ENCODE measurements around the gene CDK14. TPM values are rescaled to one million over a fixed set of nuclear protein-coding genes. Genes with fewer than 3 reads are reported as not detected.

Gene CDK14
- total RNA-seq, 1 experiment from 2014 or later: 57.9 TPM

GRCh38 chr7:91064052-91064451 lies 467.9 kb downstream of the CDK14 start (continued):
- TF ChIP-seq FOXP4 (CRISPR knock-in tag; IDR thresholded peaks at IDR 0.05): no peak

GRCh38 chr7:91064938-91065337 lies 468.8 kb downstream of the CDK14 start:
- ChIA-PET CTCF (interaction anchor here (1.3 kb wide), 1 partner anchor 18 kb away, joined by 3 read pairs; no protein-coding TSS in a partner anchor), POLR2A (no interaction called here)
- no peak for TF ChIP-seq GABPB1 (CRISPR knock-in tag; IDR thresholded peaks at IDR 0.05)
- TF ChIP-seq ELF4 (CRISPR knock-in tag; IDR thresholded peaks at IDR 0.05; ENCODE audit: low read depth): no peak
- TF ChIP-seq SMAD3 (CRISPR knock-in tag; IDR thresholded peaks at IDR 0.05; ENCODE audit: borderline replicate concordance): no peak
- TF ChIP-seq SOX15 (CRISPR knock-in tag; IDR thresholded peaks at IDR 0.05): no peak
- TF ChIP-seq NFATC4 (CRISPR knock-in tag; IDR thresholded peaks at IDR 0.05): no peak
- TF ChIP-seq ZBTB21 (CRISPR knock-in tag; IDR thresholded peaks at IDR 0.05; ENCODE audit: borderline replicate concordance): no peak
- TF ChIP-seq ESRRA (CRISPR knock-in tag; IDR thresholded peaks at IDR 0.05; ENCODE audit: borderline replicate concordance): no peak
- TF ChIP-seq ZNF423 (CRISPR knock-in tag; IDR thresholded peaks at IDR 0.05): no peak
- no peak for TF ChIP-seq CBFB (CRISPR knock-in tag; IDR thresholded peaks at IDR 0.05; ENCODE audit: low read depth)
- TF ChIP-seq ZNF416 (CRISPR knock-in tag; IDR thresholded peaks at IDR 0.05): no peak
- no peak for TF ChIP-seq PREB (CRISPR knock-in tag; IDR thresholded peaks at IDR 0.05; ENCODE audit: borderline replicate concordance)
- no peak for TF ChIP-seq ZNF281 (CRISPR knock-in tag; IDR thresholded peaks at IDR 0.05)
- TF ChIP-seq OVOL2 (CRISPR knock-in tag; IDR thresholded peaks at IDR 0.05; ENCODE audit: borderline replicate concordance): no peak
- TF ChIP-seq AFF4 (CRISPR knock-in tag; IDR thresholded peaks at IDR 0.05; ENCODE audit: borderline replicate concordance): no peak
- TF ChIP-seq TEAD1 (CRISPR knock-in tag; IDR thresholded peaks at IDR 0.05): no peak
- TF ChIP-seq MAX (CRISPR knock-in tag; IDR thresholded peaks at IDR 0.05): no peak
- TF ChIP-seq ZNF512 (CRISPR knock-in tag; IDR thresholded peaks at IDR 0.05; ENCODE audit: borderline replicate concordance): no peak
- peaks cover 17% of the 10 kb centered on the region for H3K9me3 Mint-ChIP-seq
- H3K4me3 Mint-ChIP-seq: no peak overlapping the region
- ATAC-seq (no peak), DNase-seq (ENCODE audit: low spot score) (no peak)
- H3K27ac Mint-ChIP-seq: no peak overlapping the region
- no peaks in the 10 kb centered on the region; the same call in 1 of the 2 replicates for H3K27me3 Mint-ChIP-seq (ENCODE audit: low read depth)
- H3K4me1 Mint-ChIP-seq: peaks cover 31% of the 10 kb centered on the region
- peaks cover 15% of the 10 kb centered on the region for H3K36me3 Mint-ChIP-seq
